GM19240 (cell line): Measurements from ENCODE around the gene MTX2.

ENCODE experiments used
- DNase-seq: peaks from one replicate; pipeline ENCODE4 v3.0.0; 2011; ENCODE audit warnings: low spot score; ENCODE audit not compliant: insufficient read length

MTX2 gene

GRCh38 chr2:176269319-176270099 is at the start of gene MTX2:
TSS of gene MTX2 (plus strand) at chr2:176269442. CDS start at chr2:176269630, 188 bp downstream.
- DNase-seq = peak; percentile 53

- DNase-seq = no peak
Measured at GRCh38 chr2:176227874-176228273, 41.4 kb upstream of the MTX2 start.

DNA sequence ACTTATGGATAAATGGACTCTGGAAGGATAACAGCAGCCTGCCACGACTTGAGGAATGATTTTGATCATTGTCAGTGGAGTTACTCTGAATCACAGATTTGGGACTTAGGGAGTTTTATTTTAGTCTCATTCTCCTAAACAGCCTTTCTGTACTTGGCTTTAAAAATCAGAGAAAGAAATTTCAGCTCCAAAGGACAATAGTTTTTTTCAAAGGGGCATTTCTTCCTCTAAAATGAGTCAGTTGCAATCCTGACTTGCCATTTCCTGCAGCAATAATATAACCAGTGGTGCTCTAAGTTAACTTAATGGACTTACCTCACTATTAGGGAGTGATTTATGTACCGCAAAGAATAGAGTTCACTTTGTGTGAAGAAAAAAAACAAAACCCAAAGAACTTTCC is 35.1 kb upstream of the MTX2 start:
- no peak for DNase-seq

DNA sequence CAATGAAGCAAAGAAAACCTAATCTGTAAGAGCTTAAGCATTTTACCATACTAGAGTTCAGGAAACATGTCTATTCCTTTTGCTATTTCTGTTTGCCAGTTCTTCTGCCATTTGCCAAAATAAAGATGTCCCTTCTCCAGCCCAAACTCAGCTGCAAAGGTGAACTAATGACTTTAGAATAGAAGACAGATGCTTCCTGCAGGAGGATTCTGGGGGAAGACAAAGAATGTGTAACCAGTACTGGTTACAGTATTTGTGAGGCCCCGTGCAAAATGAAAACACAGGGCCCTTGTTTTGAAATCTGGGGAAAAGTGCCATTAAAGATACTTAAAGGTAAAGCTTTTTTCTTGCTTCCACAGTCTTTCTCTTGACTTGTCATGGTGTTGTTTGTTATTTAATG is 34.3 kb upstream of the MTX2 start:
- no peak for DNase-seq

DNA sequence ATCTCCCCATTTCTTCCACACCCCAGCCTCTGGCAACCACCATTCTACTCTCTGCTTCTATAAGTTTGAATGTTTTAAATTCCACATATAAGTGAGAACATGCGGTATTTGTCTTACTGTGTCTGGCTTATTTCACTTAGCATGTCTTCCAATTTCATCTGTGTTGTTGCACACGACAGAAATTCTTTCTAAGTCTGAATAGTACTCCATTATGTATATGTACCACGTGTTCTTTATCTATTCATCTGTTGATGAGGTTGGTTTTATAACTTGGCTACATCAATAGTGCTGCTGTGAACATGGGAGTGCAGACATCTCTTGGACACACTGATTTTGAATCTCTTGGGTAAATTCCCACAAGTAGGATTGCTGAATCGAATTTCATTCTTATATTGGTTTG is 31.8 kb upstream of the MTX2 start:
- DNase-seq = no peak

DNA sequence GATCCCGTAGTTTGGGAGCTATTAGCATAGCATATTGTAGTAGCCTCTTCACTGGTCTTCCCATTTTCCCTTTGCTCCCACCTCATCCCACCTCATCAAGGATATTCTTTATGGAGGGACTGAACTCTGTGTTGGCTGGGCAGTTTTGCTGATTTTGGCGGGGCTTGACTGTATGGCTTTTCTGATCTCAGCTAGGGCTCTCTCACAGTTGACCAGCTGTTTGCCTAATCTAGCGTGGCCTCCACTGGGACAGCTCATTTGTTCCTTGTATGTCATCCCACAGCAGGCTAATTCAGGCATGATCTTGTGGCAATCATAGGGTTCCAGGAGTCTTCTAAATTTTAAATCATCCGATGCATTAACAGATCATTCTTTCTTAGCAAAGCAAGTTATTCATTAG is 30.2 kb upstream of the MTX2 start:
- DNase-seq = no peak

GRCh38 chr2:176240301-176240700 is 28.9 kb upstream of the MTX2 start:
- no peak for DNase-seq

DNA sequence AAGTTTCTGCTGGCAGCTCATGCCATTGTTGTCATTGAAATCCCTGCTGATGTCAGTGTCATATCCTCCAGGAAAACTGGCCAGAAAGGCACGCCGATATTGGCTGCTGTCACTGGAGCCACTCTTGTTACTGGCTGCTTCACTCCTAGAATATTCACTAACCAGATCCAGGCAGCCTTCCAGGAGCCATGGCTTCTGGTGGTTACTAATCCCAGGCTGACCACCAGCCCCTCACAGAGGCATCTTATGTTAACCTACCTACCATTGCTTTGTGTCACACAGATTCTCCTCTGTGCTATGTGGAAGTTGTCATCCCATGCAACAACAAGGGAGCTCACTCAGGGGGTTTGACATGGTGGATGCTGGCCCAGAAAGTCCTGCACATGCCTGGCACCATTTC is 27.0 kb upstream of the MTX2 start:
- no peak for DNase-seq

- no peak for DNase-seq
Measured at GRCh38 chr2:176246331-176246730, 22.9 kb upstream of the MTX2 start.

GRCh38 chr2:176247859-176248258 is 21.4 kb upstream of the MTX2 start:
- no peak for DNase-seq

GRCh38 chr2:176251928-176252327 is 17.3 kb upstream of the MTX2 start:
- DNase-seq = no peak

- DNase-seq = no peak
Measured at GRCh38 chr2:176260689-176261088, 8.6 kb upstream of the MTX2 start.

DNA sequence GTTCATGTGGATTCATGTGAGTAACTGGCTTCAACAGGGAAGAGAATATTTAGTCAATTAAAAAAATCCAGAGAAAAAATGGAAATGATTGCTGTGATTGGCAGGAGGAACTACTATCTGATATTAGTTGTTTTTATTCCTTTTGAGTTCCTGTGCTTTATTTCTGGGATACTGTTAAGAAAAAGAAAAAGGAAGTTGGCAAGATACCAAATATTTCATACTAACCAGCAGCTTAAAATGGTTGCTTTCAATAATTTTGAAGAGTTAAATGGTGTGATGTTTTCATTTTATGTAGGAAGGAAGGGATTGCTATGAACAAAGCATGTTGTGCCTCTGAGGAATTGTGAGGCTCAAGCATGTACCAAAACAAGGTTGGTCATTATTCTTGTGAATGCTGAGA is 8.1 kb upstream of the MTX2 start:
- DNase-seq = no peak

DNA sequence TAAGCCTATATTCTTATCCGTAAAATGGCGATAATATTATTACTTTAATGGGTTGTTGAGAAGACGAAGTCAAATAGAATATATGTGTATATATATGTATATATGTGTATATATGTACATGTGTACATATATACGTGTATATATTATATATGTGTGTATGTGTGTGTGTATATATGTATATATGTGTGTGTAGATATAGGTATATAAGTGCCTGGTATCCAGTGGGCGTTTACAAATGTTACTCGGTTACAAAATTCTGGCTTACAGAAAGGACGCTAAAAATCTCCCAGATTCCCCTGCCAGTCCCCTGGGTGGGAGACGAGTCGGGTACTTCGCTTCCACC is 295 bp upstream of the MTX2 start:
- DNase-seq = no peak

GRCh38 chr2:176270100-176270750 is 983 bp downstream of the MTX2 start:
- no peak for DNase-seq

- DNase-seq = no peak
Measured at GRCh38 chr2:176272870-176273459, 3.7 kb downstream of the MTX2 start.

GRCh38 chr2:176278927-176279326 is 9.7 kb downstream of the MTX2 start:
- DNase-seq = no peak

DNA sequence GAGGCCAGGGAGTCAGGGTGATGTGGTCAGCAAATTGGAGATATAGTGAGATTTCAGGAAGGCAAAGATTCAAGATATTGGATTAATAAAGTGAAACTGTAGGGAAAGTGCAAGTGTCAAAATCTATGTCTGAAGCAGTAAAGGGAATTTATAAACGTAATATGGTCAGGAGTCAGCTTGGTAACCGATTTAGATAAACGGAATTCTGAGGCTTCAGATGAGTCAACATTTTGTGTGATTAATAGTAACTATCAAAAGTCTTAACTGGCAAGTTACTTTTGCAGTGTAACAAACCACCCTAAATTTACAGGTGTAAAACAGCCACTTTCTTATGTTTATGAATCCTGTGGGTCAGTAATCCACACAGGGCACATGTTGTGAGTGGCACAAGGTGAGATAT is 10.9 kb downstream of the MTX2 start:
- no peak for DNase-seq

DNA sequence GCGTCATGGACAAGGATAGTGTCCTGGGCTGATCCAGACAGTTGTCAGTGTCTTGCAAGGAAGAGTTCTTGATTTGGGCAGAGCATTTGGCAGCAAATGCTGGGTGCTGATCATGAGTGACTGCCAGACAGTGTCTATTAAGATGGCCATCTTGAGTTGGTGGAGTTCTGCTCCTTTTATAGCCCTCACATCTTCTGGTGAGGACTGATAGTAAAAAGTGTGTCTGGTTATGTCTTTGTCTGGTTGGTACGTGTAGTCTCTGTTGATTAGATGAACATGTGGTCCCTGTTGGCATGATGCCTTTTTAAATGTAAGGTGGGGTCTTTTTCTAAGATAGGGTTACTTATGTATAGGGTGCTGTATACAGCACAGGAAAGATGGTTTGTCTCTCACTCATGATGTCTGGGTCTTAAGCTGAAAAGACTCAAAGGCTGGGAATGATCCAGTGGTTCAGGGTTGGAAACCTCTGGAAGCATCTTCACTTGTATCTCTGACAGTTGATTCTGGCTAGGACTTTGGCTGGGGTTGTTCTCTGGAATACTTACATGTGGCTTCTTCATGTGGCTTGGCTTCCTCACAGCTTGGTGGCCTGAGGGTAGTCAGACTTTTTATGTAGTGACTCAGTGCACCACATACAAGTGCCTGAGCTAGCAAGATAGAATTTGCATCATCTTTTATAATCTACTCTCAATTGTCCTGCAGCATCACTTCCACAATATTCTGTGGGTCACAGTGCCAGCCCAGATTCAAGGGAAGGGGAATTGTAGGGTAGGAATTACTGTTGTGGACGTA is 11.8 kb downstream of the MTX2 start:
- no peak for DNase-seq

DNA sequence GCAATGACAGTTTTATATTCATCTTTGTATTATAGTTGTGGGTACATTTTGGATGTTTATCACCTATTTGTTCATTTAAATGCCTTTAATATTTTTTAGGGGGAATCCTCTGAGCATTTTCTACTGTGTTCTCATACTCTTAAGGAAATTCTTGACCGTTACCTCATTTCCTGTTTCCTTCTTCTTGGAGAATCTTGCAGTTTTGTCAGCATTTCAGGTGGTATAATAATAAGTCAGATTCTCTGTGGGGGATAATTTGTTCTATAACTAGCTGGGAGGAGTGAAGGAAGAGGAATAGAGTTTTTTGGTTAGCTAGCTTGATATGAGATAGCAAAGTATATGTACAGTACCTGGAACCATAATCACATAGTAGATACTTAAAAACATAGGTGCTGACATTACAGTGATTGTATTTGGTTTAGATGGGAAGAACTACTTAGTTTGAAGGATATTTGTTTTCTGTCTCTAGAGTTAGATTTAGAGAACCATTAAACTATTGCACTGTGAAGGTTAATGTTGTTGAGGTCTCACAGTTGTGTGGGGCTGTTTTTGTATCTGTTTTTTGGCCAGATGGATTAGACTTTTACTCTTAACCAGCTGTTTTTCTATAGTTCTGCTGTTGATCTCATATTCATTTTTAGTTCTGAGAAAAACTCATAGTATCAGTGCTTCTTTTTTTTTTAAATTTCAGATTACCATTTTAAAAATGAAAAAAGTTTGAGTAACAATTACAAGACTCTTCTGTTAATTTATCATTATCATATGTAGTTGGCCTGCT is 14.2 kb downstream of the MTX2 start:
- DNase-seq = no peak

DNA sequence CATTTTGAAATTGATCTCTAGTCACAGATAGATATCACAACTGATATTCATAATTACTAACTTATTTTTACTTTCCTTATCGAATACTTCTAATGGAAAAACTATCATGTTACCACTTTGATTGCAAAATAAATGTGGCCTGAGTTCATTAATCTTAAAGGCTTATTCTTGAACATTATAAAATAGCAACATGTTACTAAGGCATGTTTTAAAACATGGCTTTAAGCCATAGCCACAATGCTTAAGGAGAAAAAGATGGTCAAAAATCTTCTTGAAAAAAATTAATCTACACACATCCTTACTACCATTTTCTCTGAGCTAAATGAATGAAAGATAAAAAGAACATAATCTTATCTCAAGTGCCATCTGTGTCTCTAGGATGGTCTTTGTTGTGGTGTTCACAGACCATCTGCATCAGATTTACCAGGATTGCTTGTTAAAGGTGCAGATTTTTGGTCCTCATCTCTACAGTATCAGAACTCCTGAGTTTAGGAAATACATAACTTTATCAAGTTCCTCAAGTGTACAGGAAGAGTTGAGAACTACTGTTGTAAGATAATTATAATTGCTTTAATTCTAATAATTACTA is 15.3 kb downstream of the MTX2 start:
- no peak for DNase-seq
